BLaER1 (cell line): ENCODE measurements around the gene LRRC15.
A peak's percentile ranks its signal among the peaks of the same experiment; 100 is the strongest.

Experiments
- H3K27ac ChIP-seq: shearing (Covaris generic); formaldehyde crosslinking; 2 replicates; pipeline ENCODE4 v1.8.1; 2022
- H3K27me3 ChIP-seq: shearing (Covaris generic); formaldehyde crosslinking; 2 replicates; pipeline ENCODE4 v1.8.1; 2022
- H3K36me3 ChIP-seq: shearing (Covaris generic); formaldehyde crosslinking; 2 replicates; pipeline ENCODE4 v1.8.1; 2022
- H3K4me1 ChIP-seq: shearing (Covaris generic); formaldehyde crosslinking; 2 replicates; pipeline ENCODE4 v1.8.1; 2022
- H3K4me2 ChIP-seq: shearing (Covaris generic); formaldehyde crosslinking; 2 replicates; pipeline ENCODE4 v1.8.1; 2022
- H3K4me3 ChIP-seq: shearing (Covaris generic); formaldehyde crosslinking; 2 replicates; pipeline ENCODE4 v1.8.1; 2022
- H3K9ac ChIP-seq: shearing (Covaris generic); formaldehyde crosslinking; 2 replicates; pipeline ENCODE4 v1.8.1; 2022
- H3K9me3 ChIP-seq: shearing (Covaris generic); formaldehyde crosslinking; 2 replicates; pipeline ENCODE4 v1.8.1; 2022
- H4K20me1 ChIP-seq: shearing (Covaris generic); formaldehyde crosslinking; 2 replicates; pipeline ENCODE4 v1.8.1; 2022
- Cebpa-rat ChIP-seq: shearing (Covaris generic); IDR thresholded peaks from 2 replicates; pipeline ENCODE4 v1.8.1; 2022

The LRRC15 gene

DNA sequence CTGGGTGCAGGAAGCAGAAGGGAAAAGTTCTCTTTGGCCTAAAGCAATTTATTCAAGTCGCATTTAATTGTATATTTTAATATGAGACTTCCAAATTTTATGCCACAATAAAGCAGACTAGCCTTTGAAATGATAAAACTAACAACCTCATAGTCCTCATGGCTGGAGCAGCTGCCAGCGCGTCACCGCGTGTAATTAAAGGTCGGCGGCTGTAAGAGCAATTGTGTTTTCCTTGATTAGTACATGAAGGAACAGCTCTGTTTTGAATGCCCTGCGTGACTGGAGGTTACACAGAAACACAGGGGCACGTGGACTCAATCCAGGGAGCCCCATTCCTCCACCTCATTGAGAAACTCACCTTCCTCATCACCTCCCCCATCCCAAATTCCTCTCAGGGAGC lies 10.1 kb upstream of the LRRC15 start:
- H3K4me1 ChIP-seq = peaks cover 25% of the 10 kb centered on the region
- H3K4me2 ChIP-seq = no peak overlapping the region
- no peak for TF ChIP-seq Cebpa-rat
- no peak overlapping the region for H3K4me3 ChIP-seq
- H3K27me3 ChIP-seq = no peaks in the 10 kb centered on the region
- no peaks in the 10 kb centered on the region for H4K20me1 ChIP-seq
- no peaks in the 10 kb centered on the region for H3K36me3 ChIP-seq
- no peaks in the 10 kb centered on the region for H3K9me3 ChIP-seq
- H3K27ac ChIP-seq = no peak overlapping the region; the same call in 1 of the 2 replicates
- H3K9ac ChIP-seq = no peak overlapping the region

DNA sequence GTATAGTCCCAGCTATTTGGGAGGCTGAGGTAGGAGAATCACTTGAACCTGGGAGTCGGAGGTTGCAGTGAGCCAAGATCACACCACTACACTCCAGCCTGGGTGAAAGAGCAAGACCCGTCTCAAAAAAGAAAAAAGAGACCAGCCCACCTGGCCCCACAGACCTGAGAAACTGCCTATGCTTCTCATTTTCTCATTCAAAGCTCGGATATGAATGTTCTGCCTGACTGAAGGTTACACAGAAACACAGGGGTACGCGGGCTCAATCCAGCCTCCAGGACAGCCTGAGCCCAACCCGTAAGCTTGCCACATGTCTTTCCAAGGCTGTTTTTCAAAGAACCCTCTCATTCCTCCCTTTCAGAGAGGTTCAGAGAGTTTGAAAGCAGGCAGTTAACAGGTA lies 9.7 kb upstream of the LRRC15 start:
- Histone ChIP-seq H3K9me3 (no peaks in the 10 kb centered on the region), H3K27ac (no peak overlapping the region; the same call in 1 of the 2 replicates), H3K4me3 (no peak overlapping the region), H3K9ac (no peak overlapping the region), H3K36me3 (no peaks in the 10 kb centered on the region), H3K27me3 (no peaks in the 10 kb centered on the region), H3K4me1 (peaks cover 27% of the 10 kb centered on the region), H3K4me2 (no peak overlapping the region), H4K20me1 (no peaks in the 10 kb centered on the region)
- no peak for TF ChIP-seq Cebpa-rat

- Histone ChIP-seq H3K36me3 (no peaks in the 10 kb centered on the region), H3K27me3 (no peaks in the 10 kb centered on the region), H3K4me3 (no peak overlapping the region), H4K20me1 (no peaks in the 10 kb centered on the region), H3K4me2 (no peak overlapping the region), H3K4me1 (peaks cover 24% of the 10 kb centered on the region), H3K9me3 (no peaks in the 10 kb centered on the region), H3K9ac (no peak overlapping the region), H3K27ac (no peak overlapping the region)
- no peak for TF ChIP-seq Cebpa-rat
Observed at GRCh38 chr3:194377708-194378107, 8.2 kb upstream of the LRRC15 start.

GRCh38 chr3:194376241-194376560 lies 6.7 kb upstream of the LRRC15 start:
- Histone ChIP-seq H3K4me3 (no peak overlapping the region), H3K27me3 (no peaks in the 10 kb centered on the region), H3K9me3 (no peaks in the 10 kb centered on the region), H3K9ac (no peak overlapping the region), H3K4me1 (peaks cover 22% of the 10 kb centered on the region; the same call in 1 of the 2 replicates), H3K36me3 (no peaks in the 10 kb centered on the region), H4K20me1 (no peaks in the 10 kb centered on the region), H3K27ac (no peak overlapping the region), H3K4me2 (no peak overlapping the region)
- TF ChIP-seq Cebpa-rat = no peak

DNA sequence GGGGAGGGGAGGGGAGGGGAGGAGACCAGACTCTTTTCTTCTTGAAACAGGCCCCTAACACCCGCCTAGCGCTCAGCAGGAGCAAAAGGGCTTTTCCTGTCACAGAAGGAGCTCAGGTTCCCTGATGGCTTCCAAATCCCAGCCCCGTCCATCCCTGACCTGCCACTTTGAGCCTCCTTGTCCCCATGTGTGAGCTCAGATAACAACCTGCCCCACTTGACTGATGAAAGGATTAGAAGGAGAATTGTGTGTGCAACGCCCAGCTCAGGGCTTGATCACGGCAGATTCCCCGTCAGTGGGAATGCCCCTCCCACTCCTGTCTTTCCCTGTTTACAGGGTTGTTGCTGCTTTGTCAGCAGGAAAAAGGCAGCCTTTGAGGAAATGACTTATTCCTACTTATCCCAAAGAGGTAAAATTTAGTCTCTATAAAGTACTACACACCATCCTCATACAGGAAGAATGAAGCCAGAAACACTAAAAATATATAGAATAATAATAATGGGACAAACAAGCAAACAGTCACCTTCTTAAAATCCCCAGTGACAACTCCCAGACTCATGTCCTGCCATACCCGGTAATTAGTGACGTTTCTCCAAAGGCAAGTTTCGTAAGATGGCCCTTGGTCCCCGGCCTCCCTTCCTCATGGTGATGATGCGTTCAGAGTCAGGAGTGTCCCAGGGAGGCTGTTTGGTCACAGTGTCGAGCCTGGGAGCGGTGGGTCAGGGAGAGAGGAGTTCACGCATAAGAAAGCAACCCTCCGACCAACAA lies 6.1 kb upstream of the LRRC15 start:
- TF ChIP-seq Cebpa-rat = no peak
- H3K9me3 ChIP-seq = no peaks in the 10 kb centered on the region
- no peaks in the 10 kb centered on the region for H3K36me3 ChIP-seq
- peaks cover 27% of the 10 kb centered on the region for H3K4me1 ChIP-seq
- no peak overlapping the region for H3K9ac ChIP-seq
- no peak overlapping the region for H3K27ac ChIP-seq
- no peak overlapping the region for H3K4me3 ChIP-seq
- H4K20me1 ChIP-seq = no peaks in the 10 kb centered on the region
- no peak overlapping the region for H3K4me2 ChIP-seq
- H3K27me3 ChIP-seq = no peaks in the 10 kb centered on the region

GRCh38 chr3:194374935-194375334 lies 5.4 kb upstream of the LRRC15 start:
- no peaks in the 10 kb centered on the region for H3K36me3 ChIP-seq
- H4K20me1 ChIP-seq = no peaks in the 10 kb centered on the region
- H3K9ac ChIP-seq = no peak overlapping the region
- no peak overlapping the region for H3K4me2 ChIP-seq
- no peaks in the 10 kb centered on the region for H3K9me3 ChIP-seq
- no peak for TF ChIP-seq Cebpa-rat
- H3K4me1 ChIP-seq = peaks cover 35% of the 10 kb centered on the region
- H3K4me3 ChIP-seq = no peak overlapping the region
- H3K27ac ChIP-seq = no peak overlapping the region
- peaks cover under 1% of the 10 kb centered on the region; the same call in 1 of the 2 replicates for H3K27me3 ChIP-seq

DNA sequence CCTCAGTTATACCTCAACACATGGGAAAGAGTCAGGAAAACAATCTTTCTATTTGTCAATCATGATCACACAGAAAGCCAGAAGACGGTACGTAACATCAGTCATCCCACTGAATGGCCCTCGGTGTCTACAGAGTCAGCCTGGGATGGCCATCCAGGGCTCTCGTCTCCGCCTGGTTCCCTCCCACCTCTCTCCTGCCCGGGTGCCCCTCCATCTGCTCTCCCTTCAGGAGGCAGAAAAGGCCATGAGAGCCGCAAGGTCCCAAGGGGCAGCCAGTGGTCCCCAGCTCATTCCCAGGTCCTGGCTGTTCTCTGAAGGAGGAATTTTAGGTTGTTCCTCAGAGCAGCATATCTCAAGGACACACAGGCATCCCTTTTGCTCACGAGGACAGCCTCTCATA lies 4.4 kb upstream of the LRRC15 start:
- H3K4me2 ChIP-seq = no peak overlapping the region; the same call in 1 of the 2 replicates
- H3K9me3 ChIP-seq = no peaks in the 10 kb centered on the region
- H3K4me3 ChIP-seq = no peak overlapping the region
- no peaks in the 10 kb centered on the region for H3K36me3 ChIP-seq
- no peak overlapping the region for H3K9ac ChIP-seq
- peaks cover 10% of the 10 kb centered on the region; the same call in 1 of the 2 replicates for H3K27me3 ChIP-seq
- H4K20me1 ChIP-seq = no peaks in the 10 kb centered on the region
- H3K27ac ChIP-seq = no peak overlapping the region
- no peak for TF ChIP-seq Cebpa-rat
- peaks cover 45% of the 10 kb centered on the region for H3K4me1 ChIP-seq

DNA sequence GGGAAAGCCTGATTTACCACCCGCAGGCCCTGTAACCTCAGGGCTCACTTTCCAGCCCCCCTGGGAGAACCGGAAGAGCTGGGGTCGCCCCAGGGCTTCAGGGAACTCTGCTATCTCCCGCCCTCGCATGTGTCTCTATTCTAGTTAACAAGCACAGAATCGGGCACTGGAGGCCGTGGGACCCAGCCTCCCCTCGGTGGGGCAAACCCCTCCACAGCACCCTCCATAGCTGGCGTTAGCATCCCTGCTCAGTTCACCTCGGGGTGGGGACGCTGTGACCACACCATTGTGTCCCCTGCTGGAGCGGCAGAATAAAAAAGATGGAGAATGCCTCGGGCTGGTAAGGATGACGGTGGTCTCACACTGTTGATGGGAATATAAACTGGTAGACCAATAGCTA lies 3.5 kb upstream of the LRRC15 start:
- H3K9ac ChIP-seq = no peak overlapping the region
- no peak overlapping the region for H3K4me2 ChIP-seq
- TF ChIP-seq Cebpa-rat = no peak
- H3K4me1 ChIP-seq = peaks cover 54% of the 10 kb centered on the region
- H3K27ac ChIP-seq = no peak overlapping the region
- no peak overlapping the region for H3K4me3 ChIP-seq
- peaks cover 10% of the 10 kb centered on the region; the same call in 1 of the 2 replicates for H3K27me3 ChIP-seq
- no peaks in the 10 kb centered on the region for H4K20me1 ChIP-seq
- no peaks in the 10 kb centered on the region for H3K9me3 ChIP-seq
- H3K36me3 ChIP-seq = no peaks in the 10 kb centered on the region

- H3K4me2 ChIP-seq = peak overlapping the region; percentile 84
Observed at GRCh38 chr3:194370753-194371152, 1.2 kb upstream of the LRRC15 start.

GRCh38 chr3:194368918-194369317 lies 625 bp downstream of the LRRC15 start:
- Histone ChIP-seq H4K20me1 (no peaks in the 10 kb centered on the region), H3K27ac (peak overlapping the region; percentile 91), H3K4me3 (peak overlapping the region; percentile 59; the same call in 1 of the 2 replicates), H3K9ac (peak overlapping the region; percentile 69), H3K27me3 (peaks cover 10% of the 10 kb centered on the region; the same call in 1 of the 2 replicates), H3K4me1 (peaks cover 78% of the 10 kb centered on the region), H3K36me3 (no peaks in the 10 kb centered on the region), H3K9me3 (no peaks in the 10 kb centered on the region), H3K4me2 (peak overlapping the region; percentile 84)
- no peak for TF ChIP-seq Cebpa-rat

More at GRCh38 chr3:194370753-194371152, 1.2 kb upstream of the LRRC15 start:
- no peak for TF ChIP-seq Cebpa-rat
- Histone ChIP-seq H4K20me1 (no peaks in the 10 kb centered on the region), H3K9me3 (no peaks in the 10 kb centered on the region), H3K36me3 (no peaks in the 10 kb centered on the region), H3K27ac (peak overlapping the region; percentile 91), H3K4me1 (peaks cover 69% of the 10 kb centered on the region), H3K27me3 (peaks cover 10% of the 10 kb centered on the region; the same call in 1 of the 2 replicates), H3K9ac (0 out of 2 replicates have a peak overlapping the region, but pooled peaks have one; percentile 27), H3K4me3 (no peak overlapping the region)
